Mesendoderm (in vitro differentiated cells): Measurements from ENCODE around the gene LCNL1.

Source experiments
- DNase-seq: peaks from one replicate; pipeline ENCODE4 v3.0.0; 2013
- H2AK5ac ChIP-seq: 2 replicates; pipeline ENCODE4 v1.6.1; 2013; ENCODE audit warnings: low read length, inconsistent platforms
- H2BK120ac ChIP-seq: 2 replicates; pipeline ENCODE4 v1.6.1; 2013; ENCODE audit warnings: low read depth, mild to moderate bottlenecking, low read length, moderate library complexity, mixed read lengths
- H2BK15ac ChIP-seq: replicated peaks from 2 replicates; pipeline ENCODE4 v1.6.1; 2013; ENCODE audit warnings: low read depth, mild to moderate bottlenecking, moderate library complexity
- H2BK5ac ChIP-seq: 2 replicates; pipeline ENCODE4 v1.6.1; 2013; ENCODE audit warnings: low read length, inconsistent platforms
- H3K18ac ChIP-seq: 2 replicates; pipeline ENCODE4 v1.6.1; 2013; ENCODE audit warnings: mild to moderate bottlenecking, low read length, mixed read lengths
- H3K23ac ChIP-seq: one replicate; pipeline ENCODE4 v1.6.1; 2013; ENCODE audit warnings: low read length
- H3K27ac ChIP-seq: 2 replicates; pipeline ENCODE4 v1.5.1; 2013; ENCODE audit warnings: low read depth, mild to moderate bottlenecking, inconsistent platforms, low read length, moderate library complexity
- H3K27me3 ChIP-seq: 2 replicates; pipeline ENCODE4 v1.6.1; 2013; ENCODE audit warnings: low read length, control low read depth, mild to moderate bottlenecking, inconsistent platforms; ENCODE audit not compliant: insufficient read depth, poor library complexity
- H3K36me3 ChIP-seq: 2 replicates; pipeline ENCODE4 v1.6.1; 2013; ENCODE audit warnings: low read length, inconsistent platforms; ENCODE audit not compliant: control insufficient read depth, insufficient read depth
- H3K4ac ChIP-seq: one replicate; pipeline ENCODE4 v1.6.1; 2013; ENCODE audit warnings: low read depth, mild to moderate bottlenecking, low read length, moderate library complexity
- H3K4me1 ChIP-seq: 2 replicates; pipeline ENCODE4 v1.6.1; 2013; ENCODE audit warnings: low read depth, low read length, inconsistent platforms; ENCODE audit not compliant: control insufficient read depth
- H3K4me2 ChIP-seq: 2 replicates; pipeline ENCODE4 v1.6.1; 2013; ENCODE audit warnings: low read length
- H3K4me3 ChIP-seq: 2 replicates; pipeline ENCODE4 v1.5.1; 2013; ENCODE audit warnings: mild to moderate bottlenecking, low read length
- H3K56ac ChIP-seq: one replicate; pipeline ENCODE4 v1.6.1; 2013; ENCODE audit warnings: low read length
- H3K79me1 ChIP-seq: 2 replicates; pipeline ENCODE4 v1.6.1; 2013; ENCODE audit warnings: low read length, inconsistent platforms
- H3K79me2 ChIP-seq: 2 replicates; pipeline ENCODE4 v1.6.1; 2013; ENCODE audit warnings: mild to moderate bottlenecking, low read length; ENCODE audit not compliant: control insufficient read depth, insufficient read depth
- H3K9ac ChIP-seq: 2 replicates; pipeline ENCODE4 v1.6.1; 2013; ENCODE audit warnings: low read length, inconsistent platforms
- H4K5ac ChIP-seq: one replicate; pipeline ENCODE4 v1.6.1; 2013; ENCODE audit warnings: low read length
- H4K8ac ChIP-seq: one replicate; pipeline ENCODE4 v1.6.1; 2013; ENCODE audit warnings: low read depth, mild to moderate bottlenecking, control low read depth, low read length, moderate library complexity
- WGBS: extraction: QIAGEN DNeasy Blood & Tissue Kit; methylation state at CpG from one replicate; pipeline ENCODE4 v1.1.7; 2013; ENCODE audit warnings: low lambda C conversion rate, missing lambda C conversion rate; ENCODE audit not compliant: insufficient coverage; ENCODE audit errors: extremely low coverage; 5-methylcytosine and 5-hydroxymethylcytosine counted together

LCNL1 gene

DNA sequence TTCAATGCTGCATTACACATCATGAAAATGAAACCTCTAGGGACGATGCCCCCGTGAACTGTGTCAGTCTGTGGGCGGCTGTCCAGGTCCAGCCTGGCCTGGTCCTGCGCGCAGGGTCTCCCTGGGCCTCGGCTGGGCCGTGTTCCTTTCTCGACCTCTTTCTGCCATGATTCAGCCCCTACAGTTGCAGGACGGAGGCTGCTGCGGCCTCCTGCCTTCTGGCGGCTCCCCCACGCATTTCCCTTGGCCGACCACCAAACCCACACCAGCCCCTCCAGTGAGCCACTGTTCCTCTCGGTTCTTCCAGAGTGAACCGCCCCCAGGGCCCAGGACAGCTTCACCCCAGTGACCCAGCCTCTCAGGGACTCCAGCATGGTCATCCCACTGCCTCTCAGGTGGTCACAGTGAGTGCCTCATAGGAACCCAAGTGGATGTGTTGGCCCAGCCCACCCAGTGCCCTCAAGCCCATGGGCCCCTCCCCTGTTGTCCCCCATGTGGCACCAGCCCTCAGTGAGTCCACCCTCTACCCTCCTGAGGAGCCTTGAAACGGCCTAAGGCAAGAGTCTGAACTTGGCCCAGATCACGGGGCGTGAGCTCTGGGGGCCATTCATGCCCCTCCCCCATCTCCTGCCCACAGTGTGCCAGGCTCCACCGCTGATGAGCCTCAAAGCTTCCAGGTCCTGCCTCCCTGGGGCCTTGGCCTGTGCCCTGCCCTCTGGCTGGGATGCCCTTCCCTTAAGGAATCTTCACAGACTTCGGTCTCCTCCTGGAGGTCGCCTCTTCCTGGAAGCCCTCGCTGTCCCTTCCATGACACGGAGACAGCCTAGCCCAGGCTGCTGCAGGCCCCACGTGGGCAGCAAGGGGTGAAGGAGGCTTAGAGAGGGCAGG is 23.6 kb downstream of the LCNL1 start:
- Histone ChIP-seq H3K4me1 (no peaks in the 10 kb centered on the region), H3K79me2 (no peaks in the 10 kb centered on the region), H4K8ac (no peak overlapping the region), H3K9ac (no peak overlapping the region), H2BK15ac (no peak overlapping the region), H3K4me3 (no peak overlapping the region), H3K27me3 (no peaks in the 10 kb centered on the region), H3K36me3 (no peaks in the 10 kb centered on the region), H2BK120ac (no peak overlapping the region), H2AK5ac (no peak overlapping the region), H3K23ac (no peak overlapping the region), H3K27ac (no peak overlapping the region), H3K79me1 (no peaks in the 10 kb centered on the region), H2BK5ac (no peak overlapping the region), H3K56ac (no peak overlapping the region), H3K4me2 (no peak overlapping the region), H4K5ac (no peak overlapping the region), H3K4ac (no peak overlapping the region), H3K18ac (no peak overlapping the region)
- DNase-seq, result no peak
- WGBS, result no CpG with 5 or more reads among the region's 24 CpGs

DNA sequence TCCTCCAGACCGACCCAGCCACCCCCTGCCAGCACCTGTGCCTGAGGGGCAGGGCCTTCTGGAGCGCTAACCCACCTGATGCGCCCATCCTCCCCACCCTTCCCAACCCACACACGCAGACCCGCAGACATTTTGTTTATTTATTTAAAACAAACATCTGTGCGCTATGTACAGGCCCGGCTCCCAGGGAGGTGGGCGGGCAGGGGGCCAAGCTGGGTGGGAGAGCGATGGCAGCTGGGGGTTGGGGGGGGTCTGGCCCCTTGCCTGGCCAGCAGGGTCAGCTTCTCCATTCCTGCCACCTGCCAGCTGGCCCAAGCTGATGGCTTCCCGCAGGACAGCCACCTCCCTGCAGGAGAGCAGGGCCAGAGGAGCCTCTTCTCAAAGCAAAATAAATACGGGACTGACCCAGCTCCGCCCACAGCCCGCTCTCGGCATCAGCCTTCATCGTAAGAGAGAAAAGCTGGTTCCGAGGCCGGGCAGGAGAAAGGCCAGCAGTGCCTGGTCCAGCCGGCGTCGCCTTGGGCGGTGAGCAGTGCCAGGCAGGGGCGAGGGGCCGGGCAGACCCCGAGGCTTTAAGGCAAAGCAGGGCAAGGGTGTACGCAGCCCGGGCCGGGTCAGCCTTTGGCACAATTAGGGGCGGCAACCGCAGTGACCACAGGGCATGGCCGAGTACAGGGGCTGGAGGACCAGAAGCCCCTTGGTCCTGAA is 24.5 kb downstream of the LCNL1 start:
- Histone ChIP-seq H3K4me1 (no peaks in the 10 kb centered on the region), H4K8ac (no peak overlapping the region), H3K56ac (no peak overlapping the region), H4K5ac (no peak overlapping the region), H2BK5ac (no peak overlapping the region), H3K4ac (no peak overlapping the region), H3K4me3 (no peak overlapping the region), H3K27me3 (no peaks in the 10 kb centered on the region), H3K4me2 (no peak overlapping the region), H3K23ac (no peak overlapping the region), H3K36me3 (no peaks in the 10 kb centered on the region), H3K79me1 (no peaks in the 10 kb centered on the region), H2BK120ac (no peak overlapping the region), H2BK15ac (no peak overlapping the region), H3K27ac (no peak overlapping the region), H3K9ac (no peak overlapping the region), H2AK5ac (no peak overlapping the region), H3K18ac (no peak overlapping the region), H3K79me2 (no peaks in the 10 kb centered on the region)
- no CpG with 5 or more reads among the region's 30 CpGs for WGBS
- DNase-seq, result no peak

DNA sequence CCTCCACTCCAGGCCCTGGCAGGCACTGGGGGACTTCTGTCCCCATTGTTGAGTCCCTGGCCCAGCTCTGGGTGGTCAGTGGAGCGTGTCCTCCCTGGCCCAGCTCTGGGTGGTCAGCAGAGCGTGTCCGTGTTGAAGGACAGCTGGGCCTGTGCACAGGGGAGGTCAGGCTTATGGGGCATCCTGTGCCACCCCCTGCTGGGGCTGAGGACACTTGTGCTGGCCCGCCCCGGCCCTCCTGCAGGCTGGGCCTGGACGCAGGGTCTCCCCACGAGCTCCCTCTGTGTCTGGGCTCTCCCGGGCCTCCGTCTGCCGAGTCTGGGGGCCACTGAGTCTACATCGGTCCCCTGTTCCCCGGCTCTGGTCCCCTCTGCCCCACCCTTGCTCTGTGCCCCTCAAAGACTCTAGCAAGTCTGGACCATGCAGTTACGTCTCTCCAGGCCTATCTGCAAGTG is 25.1 kb downstream of the LCNL1 start:
- H3K4me1 ChIP-seq, result no peaks in the 10 kb centered on the region
- H3K79me1 ChIP-seq, result no peaks in the 10 kb centered on the region
- H3K56ac ChIP-seq, result no peak overlapping the region
- H3K9ac ChIP-seq, result no peak overlapping the region
- H4K5ac ChIP-seq, result no peak overlapping the region
- H3K4me2 ChIP-seq, result no peak overlapping the region
- no peak overlapping the region for H3K18ac ChIP-seq
- no peak overlapping the region for H3K23ac ChIP-seq
- no peak overlapping the region for H3K4ac ChIP-seq
- H2BK120ac ChIP-seq, result no peak overlapping the region
- no peaks in the 10 kb centered on the region for H3K27me3 ChIP-seq
- H3K79me2 ChIP-seq, result no peaks in the 10 kb centered on the region
- no peak overlapping the region for H3K4me3 ChIP-seq
- DNase-seq, result no peak
- no peak overlapping the region for H4K8ac ChIP-seq
- no peak overlapping the region for H2BK15ac ChIP-seq
- H3K27ac ChIP-seq, result no peak overlapping the region
- no peak overlapping the region for H2AK5ac ChIP-seq
- H2BK5ac ChIP-seq, result no peak overlapping the region
- WGBS, result no CpG with 5 or more reads among the region's 13 CpGs
- H3K36me3 ChIP-seq, result no peaks in the 10 kb centered on the region

DNA sequence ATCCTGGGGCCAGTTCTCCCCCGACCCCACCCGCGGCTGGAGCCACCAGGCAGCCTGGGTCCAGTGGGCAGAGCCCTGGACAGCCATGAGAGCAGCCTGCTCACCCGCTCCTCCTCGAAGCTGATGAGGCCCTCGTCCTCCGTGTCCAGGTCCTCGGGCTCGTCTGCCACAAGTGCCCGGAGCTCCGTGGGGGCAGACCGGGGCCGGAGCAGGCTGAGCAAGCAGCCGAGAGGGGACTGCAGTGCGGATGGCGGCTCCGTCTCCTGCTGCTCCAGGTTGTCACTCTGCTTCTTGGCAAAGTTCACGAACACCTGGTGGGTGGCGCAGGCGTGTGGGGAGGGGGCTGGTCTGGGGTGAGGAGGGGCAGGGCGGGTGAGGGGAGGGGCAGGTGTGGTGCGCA is 25.5 kb downstream of the LCNL1 start:
- Histone ChIP-seq H2BK5ac (no peak overlapping the region), H4K8ac (no peak overlapping the region), H3K79me1 (no peaks in the 10 kb centered on the region), H3K27me3 (no peaks in the 10 kb centered on the region), H3K27ac (no peak overlapping the region), H3K18ac (no peak overlapping the region), H3K36me3 (no peaks in the 10 kb centered on the region), H3K4me3 (no peak overlapping the region), H3K4me1 (no peaks in the 10 kb centered on the region), H3K79me2 (no peaks in the 10 kb centered on the region), H3K4ac (no peak overlapping the region), H2BK120ac (no peak overlapping the region), H2AK5ac (no peak overlapping the region), H3K56ac (no peak overlapping the region), H3K4me2 (no peak overlapping the region), H2BK15ac (no peak overlapping the region), H3K23ac (no peak overlapping the region), H4K5ac (no peak overlapping the region), H3K9ac (no peak overlapping the region)
- DNase-seq, result no peak
- WGBS, result no CpG with 5 or more reads among the region's 22 CpGs

DNA sequence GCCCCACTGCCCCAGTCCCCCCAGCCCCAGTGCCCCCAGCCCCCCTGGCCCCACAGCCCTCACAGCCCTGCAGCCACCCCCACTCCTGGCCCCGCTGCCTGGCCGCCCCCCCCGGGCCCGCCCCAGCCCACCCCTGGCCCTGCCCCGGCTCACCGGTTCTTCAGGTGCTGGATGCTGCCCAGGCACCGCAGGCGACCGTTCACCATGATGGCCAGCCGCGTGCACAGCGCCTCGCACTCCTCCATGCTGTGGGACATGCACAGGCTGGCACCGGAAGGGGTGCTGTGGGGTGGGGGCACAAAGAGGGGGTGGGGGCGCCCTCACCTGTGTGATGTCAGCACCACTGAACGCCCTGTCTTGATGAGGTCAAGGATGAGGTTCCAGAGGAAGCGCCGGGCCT is 26.4 kb downstream of the LCNL1 start:
- Histone ChIP-seq H3K56ac (no peak overlapping the region), H3K18ac (no peak overlapping the region), H3K27me3 (no peaks in the 10 kb centered on the region), H3K4ac (no peak overlapping the region), H3K9ac (no peak overlapping the region), H3K79me2 (no peaks in the 10 kb centered on the region), H2AK5ac (no peak overlapping the region), H3K4me3 (no peak overlapping the region), H4K5ac (no peak overlapping the region), H3K79me1 (no peaks in the 10 kb centered on the region), H2BK15ac (no peak overlapping the region), H2BK5ac (no peak overlapping the region), H4K8ac (no peak overlapping the region), H3K23ac (no peak overlapping the region), H3K4me2 (no peak overlapping the region), H3K4me1 (no peaks in the 10 kb centered on the region), H3K36me3 (no peaks in the 10 kb centered on the region), H2BK120ac (no peak overlapping the region), H3K27ac (no peak overlapping the region)
- no CpG with 5 or more reads among the region's 18 CpGs for WGBS
- no peak for DNase-seq
